ENCODE measurements around the gene COL25A1.
"Not testable (repeated sequence)": the region's sequence is repeated elsewhere in the genome, so short reads cannot be mapped to it uniquely, and the experiment has no call there.

COL25A1 gene

DNA sequence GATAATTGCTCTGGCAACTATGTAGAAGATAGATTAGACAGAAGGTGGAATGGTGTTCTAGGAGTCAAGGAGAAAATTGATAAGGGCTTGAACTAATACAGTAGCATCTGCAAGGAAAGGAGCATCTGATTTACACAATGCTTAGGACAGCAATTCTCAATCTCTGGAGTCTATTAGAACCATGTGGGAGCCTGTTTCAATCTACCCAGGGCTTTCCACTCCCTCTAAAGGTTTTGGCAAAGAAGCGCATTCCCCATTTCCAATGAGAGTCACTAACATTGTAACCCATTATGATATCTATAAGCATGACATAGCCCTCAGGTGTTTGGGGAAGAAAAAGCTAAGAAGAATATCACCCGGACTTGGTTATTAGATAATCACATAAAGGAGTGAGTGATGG is 168.2 kb downstream of the COL25A1 start:
- H3K4me3 ChIP-seq (ENCODE audit: low read depth, low read length) = no peak overlapping the region

GRCh38 chr4:109131559-109131958 is 170.9 kb downstream of the COL25A1 start:
- no peak overlapping the region for H3K4me3 ChIP-seq (ENCODE audit: low read depth, low read length)

- H3K4me3 ChIP-seq (ENCODE audit: low read depth, low read length) = no peak overlapping the region
Observed at GRCh38 chr4:109128589-109128988, 173.9 kb downstream of the COL25A1 start.

DNA sequence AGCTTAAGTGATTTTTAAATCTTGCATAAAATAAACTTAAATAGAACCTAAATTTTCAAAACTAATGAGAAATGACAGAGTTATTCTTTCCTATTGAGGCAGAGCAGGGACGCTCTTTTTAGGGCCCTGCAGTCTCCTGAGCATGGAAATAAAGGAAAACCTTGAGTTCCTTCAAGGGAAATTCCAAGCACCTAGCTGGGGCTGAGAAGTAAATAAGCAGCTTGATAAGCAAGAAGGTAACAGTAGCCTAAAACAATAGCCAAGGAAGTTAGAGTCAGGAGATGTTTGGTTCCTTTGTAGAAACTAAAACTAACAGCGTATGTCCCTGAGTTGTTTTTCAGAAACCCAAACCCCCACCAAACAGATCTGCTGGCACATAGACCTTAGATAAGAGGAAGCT is 174.6 kb downstream of the COL25A1 start:
- no peak overlapping the region for H3K4me3 ChIP-seq (ENCODE audit: low read depth, low read length)

DNA sequence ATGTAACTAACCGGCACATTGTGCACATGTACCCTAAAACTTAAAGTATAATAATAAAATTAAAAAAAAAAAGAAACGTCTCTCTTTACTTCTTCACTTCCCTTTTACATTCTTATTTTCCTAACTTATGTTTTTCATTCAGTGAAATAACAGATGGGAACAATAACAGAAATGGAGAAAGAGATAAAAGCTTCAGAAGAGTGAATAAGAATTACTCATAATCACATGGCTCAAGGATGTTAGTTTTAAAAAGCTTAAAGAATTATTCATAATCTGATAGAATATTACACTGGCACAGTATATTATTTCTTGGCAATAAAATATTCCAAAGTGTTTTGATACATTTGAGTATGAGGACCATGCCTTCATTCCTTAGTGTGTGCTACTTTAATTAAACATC is 175.6 kb downstream of the COL25A1 start:
- H3K4me3 ChIP-seq (ENCODE audit: low read depth, low read length) = no peak overlapping the region

- H3K4me3 ChIP-seq (ENCODE audit: low read depth, low read length) = no peak overlapping the region
Observed at GRCh38 chr4:109125084-109125483, 177.4 kb downstream of the COL25A1 start.

DNA sequence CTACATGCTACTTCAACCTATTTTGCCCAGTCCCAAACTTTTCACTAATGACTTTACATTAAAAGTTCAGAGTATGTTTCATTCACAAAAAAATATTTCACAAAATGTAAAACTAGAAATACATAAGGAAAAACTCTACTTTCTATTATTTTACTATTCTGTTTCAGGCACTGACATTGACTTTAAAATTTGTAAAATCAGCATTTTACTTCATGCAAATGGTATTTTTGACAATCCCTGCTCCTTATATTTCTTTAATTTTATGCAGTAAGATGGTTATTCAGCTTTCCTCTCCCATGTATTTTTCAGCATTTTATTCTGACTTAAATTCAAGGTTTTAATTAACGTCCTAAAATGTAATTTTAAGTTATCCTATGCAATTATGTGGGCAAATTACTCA is 178.5 kb downstream of the COL25A1 start:
- H3K4me3 ChIP-seq (ENCODE audit: low read depth, low read length) = no peak overlapping the region

DNA sequence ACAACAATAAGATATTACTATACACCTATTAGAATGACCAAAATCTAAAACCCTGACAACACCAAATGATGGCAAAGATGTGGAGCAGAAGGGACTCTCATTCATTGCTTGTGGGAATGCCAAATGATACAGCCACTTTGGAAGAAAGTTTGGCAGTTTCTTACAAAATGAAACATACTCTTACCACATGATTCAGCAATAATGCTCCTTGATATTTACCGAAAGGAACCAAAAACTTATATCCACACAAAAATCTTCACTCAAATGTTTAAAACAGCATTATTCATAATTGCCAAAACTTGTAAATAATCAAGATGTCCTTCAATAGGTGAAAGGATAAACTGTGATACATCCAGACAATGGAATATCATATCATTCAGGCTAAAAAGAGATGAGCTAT is 180.9 kb downstream of the COL25A1 start:
- no peak overlapping the region for H3K4me3 ChIP-seq (ENCODE audit: low read depth, low read length)

GRCh38 chr4:109119852-109120251 is 182.6 kb downstream of the COL25A1 start:
- H3K4me3 ChIP-seq (ENCODE audit: low read depth, low read length) = no peak overlapping the region

DNA sequence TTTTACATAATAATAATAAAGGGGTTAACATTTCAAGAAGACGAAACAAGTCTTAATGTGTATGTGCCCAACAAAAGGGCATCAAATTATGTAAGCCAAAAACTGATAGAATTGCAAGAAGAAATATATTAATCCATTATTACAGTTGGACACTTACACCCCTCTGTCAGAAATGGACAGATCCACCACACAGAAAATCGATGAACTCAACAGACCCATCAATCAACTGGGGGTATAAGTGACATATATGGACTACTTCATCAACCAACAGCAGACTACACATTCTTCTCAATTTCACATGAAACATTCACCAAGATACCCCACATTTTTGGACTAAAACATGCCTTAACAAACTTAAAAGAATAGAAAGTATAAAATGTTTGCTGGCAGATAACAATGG is 183.8 kb downstream of the COL25A1 start:
- no peak overlapping the region for H3K4me3 ChIP-seq (ENCODE audit: low read depth, low read length)

GRCh38 chr4:109114501-109114900 is 188.0 kb downstream of the COL25A1 start:
- no peak overlapping the region for H3K4me3 ChIP-seq (ENCODE audit: low read depth, low read length)

GRCh38 chr4:109113521-109113920 is 188.9 kb downstream of the COL25A1 start:
- H3K4me3 ChIP-seq (ENCODE audit: low read depth, low read length) = no peak overlapping the region

- no peak overlapping the region for H3K4me3 ChIP-seq (ENCODE audit: low read depth, low read length)
Observed at GRCh38 chr4:109111031-109111430, 191.4 kb downstream of the COL25A1 start.

DNA sequence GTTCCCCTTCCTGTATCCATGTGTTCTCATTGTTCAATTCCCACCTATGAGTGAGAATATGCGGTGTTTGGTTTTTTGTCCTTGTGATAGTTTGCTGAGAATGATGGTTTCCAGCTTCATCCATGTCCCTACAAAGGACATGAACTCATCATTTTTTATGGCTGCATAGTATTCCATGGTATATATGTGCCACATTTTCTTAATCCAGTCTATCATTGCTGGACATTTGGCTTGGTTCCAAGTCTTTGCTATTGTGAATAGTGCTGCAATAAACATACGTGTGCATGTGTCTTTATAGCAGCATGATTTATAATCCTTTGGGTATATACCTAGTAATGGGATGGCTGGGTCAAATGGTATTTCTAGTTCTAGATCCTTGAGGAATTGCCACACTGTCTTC is 194.2 kb downstream of the COL25A1 start:
- not testable (repeated sequence) for H3K4me3 ChIP-seq (ENCODE audit: low read depth, low read length)

GRCh38 chr4:109094056-109094455 is 208.4 kb downstream of the COL25A1 start:
- H3K4me3 ChIP-seq (ENCODE audit: low read depth, low read length) = no peak overlapping the region

DNA sequence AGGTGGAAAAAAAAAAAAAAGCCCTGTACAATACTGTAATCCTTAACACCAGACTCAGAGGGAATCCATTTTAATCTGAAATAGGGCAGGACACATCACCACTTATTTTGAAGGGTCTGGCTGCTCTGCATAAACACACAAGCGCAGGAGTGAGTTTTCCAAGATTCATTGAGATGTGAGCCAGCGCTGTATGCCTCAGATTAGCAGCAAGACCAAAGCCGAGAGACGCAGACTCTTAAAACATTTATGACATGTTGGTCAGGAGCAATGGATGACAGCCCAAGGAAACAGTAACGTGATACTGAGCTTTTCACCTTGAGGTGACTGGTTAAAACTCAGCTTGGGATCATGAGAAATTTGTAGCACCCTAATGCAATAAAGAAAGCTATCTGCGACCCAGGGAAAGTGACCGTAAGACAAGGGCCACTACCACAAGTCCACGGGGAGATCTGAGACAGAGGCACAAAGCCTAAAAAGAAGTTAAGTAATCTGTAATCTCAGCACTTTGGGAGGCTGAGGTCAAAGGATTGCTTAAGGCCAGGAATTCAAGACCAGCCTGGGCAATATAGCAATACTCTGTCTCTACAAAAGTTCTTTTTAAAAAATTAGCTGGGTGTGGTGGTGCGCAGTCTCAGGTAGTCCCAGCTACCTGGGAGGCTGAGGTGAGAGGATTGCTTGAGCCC is 210.6 kb downstream of the COL25A1 start:
- H3K4me3 ChIP-seq (ENCODE audit: low read depth, low read length) = no peak overlapping the region

DNA sequence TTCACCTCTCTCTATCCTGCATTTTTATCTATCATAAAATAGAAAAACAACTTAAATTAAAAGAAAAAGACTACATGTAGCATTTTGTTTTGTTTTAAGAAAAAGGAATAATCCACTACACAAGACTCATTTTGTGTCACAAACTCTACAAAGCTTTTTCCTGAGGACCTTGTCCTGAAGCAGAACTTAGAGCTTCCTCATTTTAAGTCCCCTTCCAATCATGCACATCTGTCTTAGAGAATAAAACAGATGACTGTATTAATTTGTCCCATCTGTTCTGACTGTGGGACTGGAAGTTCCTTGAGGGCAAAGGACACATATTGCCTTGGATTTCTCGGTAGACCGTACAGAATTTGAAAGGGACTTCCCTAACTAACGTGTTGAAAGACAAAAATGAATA is 218.5 kb downstream of the COL25A1 start:
- no peak overlapping the region for H3K4me3 ChIP-seq (ENCODE audit: low read depth, low read length)

DNA sequence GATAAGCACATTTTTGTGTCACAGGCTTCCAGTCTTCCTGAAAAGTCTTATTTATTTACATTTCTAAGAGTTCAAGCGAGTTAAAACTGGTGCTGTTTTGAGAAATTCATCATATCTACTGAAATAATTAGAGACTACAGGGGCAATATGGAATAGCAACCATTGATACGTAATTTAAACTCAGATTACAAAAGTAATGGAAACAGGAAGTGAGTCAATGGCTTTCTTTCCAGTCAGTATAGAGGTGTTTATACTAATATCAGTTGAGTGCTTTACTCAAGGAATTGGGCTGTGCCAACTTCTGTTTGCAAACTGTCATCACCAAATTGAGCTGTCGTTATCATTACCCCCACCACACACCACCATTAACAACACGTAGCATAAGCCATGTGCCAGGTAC is 222.7 kb downstream of the COL25A1 start:
- H3K4me3 ChIP-seq (ENCODE audit: low read depth, low read length) = no peak overlapping the region

GRCh38 chr4:109079201-109079600 is 223.3 kb downstream of the COL25A1 start:
- no peak overlapping the region for H3K4me3 ChIP-seq (ENCODE audit: low read depth, low read length)

DNA sequence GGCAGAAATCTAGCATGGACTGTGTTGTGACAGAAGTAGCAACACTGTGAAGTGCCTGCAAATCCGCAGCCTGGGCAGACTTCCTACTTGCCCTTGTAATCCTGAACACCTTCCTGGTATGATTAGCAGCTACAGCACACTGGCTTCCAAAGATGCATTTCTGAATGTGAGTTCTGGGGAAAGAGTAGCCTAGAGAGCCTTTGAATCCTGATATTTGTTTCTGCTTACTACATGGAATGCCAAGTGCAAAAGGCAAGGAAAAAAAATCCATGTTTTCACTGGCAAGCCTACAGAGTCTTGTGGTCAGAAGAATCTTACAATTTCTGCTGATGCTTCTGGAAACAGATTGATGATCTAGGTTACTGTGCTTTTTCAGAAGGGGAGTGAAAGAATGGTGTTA is 223.7 kb downstream of the COL25A1 start:
- no peak overlapping the region for H3K4me3 ChIP-seq (ENCODE audit: low read depth, low read length)

GRCh38 chr4:109077505-109077904 is 225.0 kb downstream of the COL25A1 start:
- no peak overlapping the region for H3K4me3 ChIP-seq (ENCODE audit: low read depth, low read length)

DNA sequence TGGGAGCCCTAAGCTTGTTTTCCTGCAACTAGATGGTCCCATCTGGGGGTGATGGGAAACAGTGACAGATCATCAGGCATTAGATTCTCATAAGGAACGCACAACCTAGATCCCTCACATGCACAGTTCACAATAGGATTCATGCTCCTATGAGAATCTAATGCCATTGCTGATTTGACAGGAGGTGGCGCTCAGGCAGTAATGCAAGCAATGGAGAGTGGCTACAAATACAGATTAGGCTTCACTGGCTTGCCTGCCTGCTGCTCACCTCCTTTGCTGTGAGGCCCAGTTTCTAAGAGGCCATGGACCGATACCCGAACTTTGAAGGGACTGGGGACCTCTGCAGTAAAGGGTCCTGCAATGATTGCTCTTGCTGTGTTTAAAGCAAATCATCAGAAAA is 225.7 kb downstream of the COL25A1 start:
- H3K4me3 ChIP-seq (ENCODE audit: low read depth, low read length) = not testable (repeated sequence)

GRCh38 chr4:109075621-109076020 is 226.8 kb downstream of the COL25A1 start:
- H3K4me3 ChIP-seq (ENCODE audit: low read depth, low read length) = no peak overlapping the region
